Aorta (tissue), 5 donors: Measurements from ENCODE around the gene SDCCAG8. TPM values are rescaled to one million over a fixed set of nuclear protein-coding genes. Genes with fewer than 3 reads are reported as not detected.

Experiments
- ATAC-seq: fragments of 200-7000 bp; cut with Tn5 transposase; one replicate; pipeline ENCODE4 v1.9.1; 2022; ENCODE audit warnings: moderate library complexity; ENCODE audit not compliant: low FRiP score
- DNase-seq, 2 donors: peaks; one replicate each; pipeline ENCODE4 v3.0.0-alpha.2; 2020
- H3K27ac ChIP-seq, 2 donors: one replicate each; pipeline ENCODE4 v1.5.1; 2013; ENCODE audit warnings: low read length in 2 of 2, mild to moderate bottlenecking in 2 of 2, moderate library complexity in 2 of 2, control low read depth in 1 of 2, inconsistent platforms in 1 of 2, low read depth in 1 of 2
- H3K27me3 ChIP-seq, 2 donors: one replicate each; pipeline ENCODE4 v1.6.1; 2013; ENCODE audit warnings: control low read depth in 1 of 2, low read length in 1 of 2, mild to moderate bottlenecking in 1 of 2, moderate library complexity in 1 of 2; ENCODE audit not compliant: insufficient read depth in 2 of 2, control insufficient read depth in 1 of 2
- H3K36me3 ChIP-seq, 2 donors: one replicate each; pipeline ENCODE4 v1.6.1; 2013; ENCODE audit warnings: control low read depth in 1 of 2, low read length in 1 of 2, mild to moderate bottlenecking in 1 of 2; ENCODE audit not compliant: insufficient read depth in 2 of 2, control insufficient read depth in 1 of 2
- H3K4me1 ChIP-seq, 2 donors: one replicate each; pipeline ENCODE4 v1.6.1; 2013; ENCODE audit warnings: low read length in 2 of 2, control low read depth in 1 of 2, mild to moderate bottlenecking in 1 of 2, moderate library complexity in 1 of 2; ENCODE audit not compliant: insufficient read depth in 2 of 2, control insufficient read depth in 1 of 2
- H3K4me3 ChIP-seq, 2 donors: one replicate each; pipeline ENCODE4 v1.5.1; 2013; ENCODE audit warnings: low read length in 2 of 2, control low read depth in 1 of 2, mild to moderate bottlenecking in 1 of 2
- H3K9me3 ChIP-seq: one replicate; pipeline ENCODE4 v1.6.1; 2013; ENCODE audit warnings: mild to moderate bottlenecking, low read length; ENCODE audit not compliant: control insufficient read depth
- WGBS, 2 donors: extraction: QIAGEN DNeasy Blood & Tissue Kit; methylation state at CpG; one replicate each; pipeline ENCODE4 v1.1.7; 2013; 5-methylcytosine and 5-hydroxymethylcytosine counted together
- intact Hi-C, 2 donors: fragments of 100-400 bp; cut with DNase I; formaldehyde crosslinking; loops; one replicate each; pipeline versions ENCODE4 v1.14.2 to v1.15.0; 2022
- polyA plus RNA-seq, 2 donors: library from polyadenylated mRNA; stranded (reverse); fragments of 200-250 nt; gene quantifications; one replicate each; pipeline ENCODE4 v1.2.3, GENCODE V29; 2013
- total RNA-seq, 2 donors: library from RNA; stranded (reverse); fragmentation: NEBNext Ultra II Directional; extraction: Animal tissue kit (Norgen Biotek cat#: 25700); gene quantifications; one replicate each; pipeline ENCODE4 v1.2.1, GENCODE V29; 2021
- donor health status: healthy with polysubstance abuse.
- donor health status: Bipolar disorder and iron deficiency.
- donor health status: DM: no; HTN: no; CAD: no.
- donor health status: DM: no; HTN: no; CAD: no.
- donor health status: DM: yes; HTN: yes; CAD: no.

Gene SDCCAG8
- total and polyA plus RNA-seq, 4 donors: 23.2 to 93.4 (median 32.1) TPM

GRCh38 chr1:243363832-243364231 is 108.0 kb downstream of the SDCCAG8 start:
- ATAC-seq (no peak), DNase-seq (no peak)
- no peak overlapping the region for H3K27ac ChIP-seq
- no peaks in the 10 kb centered on the region for H3K9me3 ChIP-seq
- H3K36me3 ChIP-seq: no peaks in the 10 kb centered on the region
- no peaks in the 10 kb centered on the region for H3K4me1 ChIP-seq
- 87 to 98% methylated on average over 1 of the region's 1 CpG for WGBS, 2 donors
- no peak overlapping the region for H3K4me3 ChIP-seq
- intact Hi-C loops: no loop called here
- H3K27me3 ChIP-seq: no peaks in the 10 kb centered on the region

- Histone ChIP-seq H3K4me1 (no peaks in the 10 kb centered on the region), H3K36me3 (no peaks in the 10 kb centered on the region), H3K9me3 (no peaks in the 10 kb centered on the region), H3K4me3 (no peak overlapping the region), H3K27ac (no peak overlapping the region), H3K27me3 (no peaks in the 10 kb centered on the region)
- intact Hi-C loops: no loop called here
- 93 to 95% methylated on average over 2 of the region's 2 CpGs for WGBS, 2 donors
- DNase-seq (no peak), ATAC-seq (no peak)
These were observed 108.5 kb downstream of the SDCCAG8 start for GRCh38 chr1:243364330-243364729.

- H3K4me1 ChIP-seq: no peaks in the 10 kb centered on the region
- no peaks in the 10 kb centered on the region for H3K36me3 ChIP-seq
- H3K9me3 ChIP-seq: no peaks in the 10 kb centered on the region
- 90 to 93% methylated on average over 8 of the region's 8 CpGs for WGBS, 2 donors
- no peaks in the 10 kb centered on the region for H3K27me3 ChIP-seq
- DNase-seq (no peak), ATAC-seq (no peak)
- H3K27ac ChIP-seq: no peak overlapping the region
- H3K4me3 ChIP-seq: no peak overlapping the region
- intact Hi-C loops: no loop called here
These were observed 109.0 kb downstream of the SDCCAG8 start for GRCh38 chr1:243364866-243365265.

GRCh38 chr1:243367314-243367713 is 111.5 kb downstream of the SDCCAG8 start:
- Histone ChIP-seq H3K9me3 (no peaks in the 10 kb centered on the region), H3K4me1 (no peaks in the 10 kb centered on the region), H3K27ac (no peak overlapping the region), H3K27me3 (no peaks in the 10 kb centered on the region), H3K36me3 (no peaks in the 10 kb centered on the region), H3K4me3 (no peak overlapping the region)
- intact Hi-C loops: no loop called here
- DNase-seq: no peak
- no peak for ATAC-seq

GRCh38 chr1:243374412-243374811 is 118.6 kb downstream of the SDCCAG8 start:
- no peak overlapping the region for H3K27ac ChIP-seq
- no peaks in the 10 kb centered on the region for H3K4me1 ChIP-seq
- no peak for ATAC-seq
- intact Hi-C loops: no loop called here
- WGBS, 2 donors: 98% methylated on average over 4 of the region's 4 CpGs
- no peaks in the 10 kb centered on the region for H3K9me3 ChIP-seq
- no peaks in the 10 kb centered on the region for H3K36me3 ChIP-seq
- H3K4me3 ChIP-seq: no peak overlapping the region
- H3K27me3 ChIP-seq: no peaks in the 10 kb centered on the region
- no peak for DNase-seq

GRCh38 chr1:243375596-243375995 is 119.8 kb downstream of the SDCCAG8 start:
- 5 to 11% methylated on average over 1 of the region's 1 CpG for WGBS, 2 donors
- H3K27me3 ChIP-seq: no peaks in the 10 kb centered on the region
- no peak overlapping the region for H3K27ac ChIP-seq
- H3K9me3 ChIP-seq: no peaks in the 10 kb centered on the region
- DNase-seq (no peak), ATAC-seq (no peak)
- H3K4me1 ChIP-seq: no peaks in the 10 kb centered on the region
- intact Hi-C loops: no loop called here
- H3K36me3 ChIP-seq: no peaks in the 10 kb centered on the region
- H3K4me3 ChIP-seq: no peak overlapping the region

- no peaks in the 10 kb centered on the region for H3K27me3 ChIP-seq
- DNase-seq (no peak), ATAC-seq (no peak)
- H3K36me3 ChIP-seq: no peaks in the 10 kb centered on the region
- intact Hi-C loops: no loop called here
- H3K27ac ChIP-seq: no peak overlapping the region
- no peak overlapping the region for H3K4me3 ChIP-seq
- 83 to 88% methylated on average over 3 of the region's 3 CpGs for WGBS, 2 donors
- H3K4me1 ChIP-seq: no peaks in the 10 kb centered on the region
- no peaks in the 10 kb centered on the region for H3K9me3 ChIP-seq
These were observed 122.8 kb downstream of the SDCCAG8 start for GRCh38 chr1:243378669-243379068.

- Histone ChIP-seq H3K4me1 (no peaks in the 10 kb centered on the region), H3K36me3 (no peaks in the 10 kb centered on the region), H3K4me3 (no peak overlapping the region), H3K9me3 (no peaks in the 10 kb centered on the region), H3K27me3 (no peaks in the 10 kb centered on the region), H3K27ac (no peak overlapping the region)
- 95 to 97% methylated on average over 1 of the region's 1 CpG for WGBS, 2 donors
- intact Hi-C loops: no loop called here
- ATAC-seq: no peak
- no peak for DNase-seq
These were observed 123.4 kb downstream of the SDCCAG8 start for GRCh38 chr1:243379208-243379607.

GRCh38 chr1:243379706-243380105 is 123.9 kb downstream of the SDCCAG8 start:
- H3K4me1 ChIP-seq: no peaks in the 10 kb centered on the region
- H3K36me3 ChIP-seq: peaks cover 2 to 3% of the 10 kb centered on the region in 2 donors
- no peaks in the 10 kb centered on the region for H3K27me3 ChIP-seq
- no peak for DNase-seq
- H3K27ac ChIP-seq: no peak overlapping the region
- ATAC-seq: no peak
- H3K9me3 ChIP-seq: no peaks in the 10 kb centered on the region
- no peak overlapping the region for H3K4me3 ChIP-seq
- WGBS, 2 donors: 89% methylated on average over 2 of the region's 2 CpGs
- intact Hi-C loops: no loop called here
